Subcutaneous adipose tissue (tissue), 4 donors: ENCODE measurements around the gene SPATA32. TPM values are rescaled to one million over a fixed set of nuclear protein-coding genes. Genes with fewer than 3 reads are reported as not detected.

Experiments
- total RNA-seq, 4 donors: library from RNA; depleted of rRNA; stranded (reverse); fragments of >200 nt; gene quantifications; one replicate each; pipeline ENCODE4 v1.1.0, GENCODE V29; 2016
- TF ChIP-seq, protein P1 (sequence below): fragments of 450-650 bp; IDR thresholded peaks from one replicate; pipeline ENCODE4 v1.5.1; 2016; ENCODE audit warnings: low read depth, mild to moderate bottlenecking, control low read depth, antibody characterized with exemption, moderate library complexity

The SPATA32 gene
- total RNA-seq, 4 donors from 2014 or later: not detected

DNA sequence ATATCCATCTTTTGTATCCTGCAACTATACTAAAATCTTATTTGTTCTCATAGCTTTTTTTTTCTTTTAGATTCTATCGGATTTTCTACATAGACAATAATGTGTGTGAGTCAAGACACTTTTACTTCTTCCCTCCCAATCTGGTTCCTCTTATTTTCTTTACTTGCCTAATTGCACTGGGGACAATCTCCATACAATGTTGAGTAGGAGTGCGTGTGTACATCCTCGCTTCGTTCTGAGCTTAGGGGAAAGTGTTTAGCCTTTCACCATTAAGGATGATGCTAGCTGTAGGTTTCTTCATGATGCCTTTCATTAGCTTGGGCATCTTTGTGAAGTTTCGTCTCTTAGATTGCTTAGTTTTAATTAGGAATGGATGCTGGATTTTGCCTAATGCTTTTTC is 2.9 kb downstream of the SPATA32 start:
- TF ChIP-seq, protein P1, sequence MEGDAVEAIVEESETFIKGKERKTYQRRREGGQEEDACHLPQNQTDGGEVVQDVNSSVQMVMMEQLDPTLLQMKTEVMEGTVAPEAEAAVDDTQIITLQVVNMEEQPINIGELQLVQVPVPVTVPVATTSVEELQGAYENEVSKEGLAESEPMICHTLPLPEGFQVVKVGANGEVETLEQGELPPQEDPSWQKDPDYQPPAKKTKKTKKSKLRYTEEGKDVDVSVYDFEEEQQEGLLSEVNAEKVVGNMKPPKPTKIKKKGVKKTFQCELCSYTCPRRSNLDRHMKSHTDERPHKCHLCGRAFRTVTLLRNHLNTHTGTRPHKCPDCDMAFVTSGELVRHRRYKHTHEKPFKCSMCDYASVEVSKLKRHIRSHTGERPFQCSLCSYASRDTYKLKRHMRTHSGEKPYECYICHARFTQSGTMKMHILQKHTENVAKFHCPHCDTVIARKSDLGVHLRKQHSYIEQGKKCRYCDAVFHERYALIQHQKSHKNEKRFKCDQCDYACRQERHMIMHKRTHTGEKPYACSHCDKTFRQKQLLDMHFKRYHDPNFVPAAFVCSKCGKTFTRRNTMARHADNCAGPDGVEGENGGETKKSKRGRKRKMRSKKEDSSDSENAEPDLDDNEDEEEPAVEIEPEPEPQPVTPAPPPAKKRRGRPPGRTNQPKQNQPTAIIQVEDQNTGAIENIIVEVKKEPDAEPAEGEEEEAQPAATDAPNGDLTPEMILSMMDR: no peak

DNA sequence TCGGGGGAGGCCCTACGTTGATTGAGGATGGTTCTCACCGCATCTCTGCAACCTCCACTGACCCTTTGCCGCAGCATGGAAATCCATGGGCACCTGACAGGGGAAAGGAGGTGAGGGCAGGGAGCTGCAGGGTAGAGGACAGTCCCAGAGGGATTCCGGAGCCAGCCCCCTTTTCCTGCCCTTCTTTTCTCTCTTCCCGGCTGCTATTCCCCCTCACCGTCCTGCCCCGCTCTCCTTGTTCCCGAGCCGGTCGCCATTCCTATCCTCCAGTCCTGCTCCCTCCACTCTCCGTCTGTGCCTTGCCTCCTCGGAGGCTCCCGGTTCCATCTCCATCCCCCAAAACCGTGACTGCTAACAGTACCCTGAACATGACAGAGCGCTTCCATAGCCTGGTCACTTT is 4.8 kb downstream of the SPATA32 start:
- TF ChIP-seq, protein P1: no peak

DNA sequence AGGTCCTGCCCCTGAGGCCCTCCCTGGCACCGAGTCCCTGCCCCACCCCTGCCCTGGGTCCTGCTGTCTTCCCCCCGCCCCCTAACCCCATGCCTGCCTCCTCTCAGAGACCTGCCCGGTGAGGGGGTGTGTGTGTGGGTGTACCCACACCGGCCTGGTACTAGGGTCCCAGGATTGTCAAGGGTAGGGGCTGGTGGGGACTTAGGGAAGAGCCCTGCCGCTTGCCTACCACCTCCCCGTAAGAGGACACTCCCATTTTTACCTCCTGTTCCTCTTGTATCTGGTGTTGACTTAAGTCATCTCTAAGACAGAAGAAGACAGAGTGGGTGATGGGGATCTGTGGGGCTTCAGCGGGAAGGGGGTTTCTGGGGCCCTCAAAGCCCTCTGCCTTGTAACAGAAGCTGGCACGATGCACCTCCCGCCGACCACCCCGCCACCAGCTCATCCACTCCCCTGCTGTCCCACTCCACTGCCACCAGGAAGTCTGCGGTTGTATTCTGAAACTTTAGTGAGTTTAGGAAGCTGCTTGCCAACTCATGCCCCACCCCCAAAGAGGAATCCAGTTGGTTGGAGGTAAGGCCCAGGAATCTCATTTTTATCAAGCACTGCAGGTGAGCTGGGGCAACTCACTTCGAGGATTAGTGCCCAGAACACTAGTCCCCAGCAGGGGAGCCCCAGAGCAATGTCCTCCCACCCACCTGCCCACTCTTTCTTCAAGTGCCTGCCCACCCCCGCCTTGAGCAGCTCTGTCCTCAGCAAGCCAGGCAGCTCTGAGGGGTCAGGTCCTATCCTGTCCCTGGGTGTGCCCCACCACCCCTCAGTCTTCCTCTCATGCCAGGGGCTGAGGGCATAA is 5.6 kb downstream of the SPATA32 start:
- TF ChIP-seq, protein P1: no peak

DNA sequence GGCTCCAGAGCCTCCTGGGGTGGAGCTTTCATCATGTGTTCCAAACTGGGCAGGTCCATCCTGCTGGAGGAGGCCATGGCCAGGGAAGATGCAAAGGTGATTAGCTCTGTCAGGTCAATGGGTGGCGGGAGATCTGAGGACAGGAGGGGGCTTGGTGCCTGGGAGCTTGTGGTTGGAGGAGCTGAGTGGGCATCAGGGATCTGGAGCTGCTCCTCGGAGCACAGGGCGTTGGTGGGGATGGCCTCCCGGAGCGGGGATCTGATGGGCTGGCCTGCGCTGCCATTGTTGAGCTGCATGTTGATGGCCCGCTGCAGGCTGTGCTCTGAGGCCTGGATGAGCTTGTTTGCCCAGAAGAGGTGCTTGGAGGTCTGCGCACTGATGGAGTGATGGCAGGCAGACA is 6.5 kb downstream of the SPATA32 start:
- TF ChIP-seq, protein P1: no peak

DNA sequence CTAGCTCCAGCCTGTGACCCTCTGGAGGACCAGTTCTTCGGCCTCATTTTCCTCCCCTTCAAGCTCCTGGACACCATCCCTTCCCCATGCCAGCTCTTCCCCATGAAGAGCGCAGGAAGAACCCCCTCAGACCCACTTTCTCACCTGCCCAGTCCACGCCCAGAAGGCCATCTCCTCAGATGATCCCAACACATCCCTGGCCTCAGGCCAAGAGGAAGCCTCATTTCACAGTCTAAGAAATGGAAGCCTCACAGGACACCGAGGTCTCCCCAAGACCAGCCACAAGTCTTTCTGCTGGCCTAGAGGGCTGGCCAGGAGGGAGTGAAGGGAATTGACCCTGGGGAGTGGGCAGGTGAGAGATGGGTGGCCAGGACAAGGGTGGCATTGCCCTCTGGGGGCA is 8.0 kb downstream of the SPATA32 start:
- TF ChIP-seq, protein P1: no peak

DNA sequence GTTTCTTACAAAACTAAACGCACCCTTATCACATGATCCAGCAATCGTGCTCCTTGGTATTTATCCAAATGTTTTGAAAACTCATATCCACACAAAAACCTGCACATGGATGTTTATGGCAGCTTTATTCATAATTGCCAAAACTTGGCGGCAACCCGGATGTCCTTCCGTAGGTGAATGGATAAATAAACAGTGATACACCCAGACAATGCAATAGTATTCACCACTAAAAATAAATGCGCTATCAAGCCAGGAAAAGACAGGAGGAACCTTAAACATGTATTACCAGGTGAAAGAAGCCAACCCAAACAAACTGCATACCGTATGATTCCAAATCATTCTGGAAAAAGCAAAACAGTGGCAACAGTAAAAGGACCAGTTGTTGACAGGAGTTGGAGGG is 10.0 kb downstream of the SPATA32 start:
- TF ChIP-seq, protein P1: no peak

DNA sequence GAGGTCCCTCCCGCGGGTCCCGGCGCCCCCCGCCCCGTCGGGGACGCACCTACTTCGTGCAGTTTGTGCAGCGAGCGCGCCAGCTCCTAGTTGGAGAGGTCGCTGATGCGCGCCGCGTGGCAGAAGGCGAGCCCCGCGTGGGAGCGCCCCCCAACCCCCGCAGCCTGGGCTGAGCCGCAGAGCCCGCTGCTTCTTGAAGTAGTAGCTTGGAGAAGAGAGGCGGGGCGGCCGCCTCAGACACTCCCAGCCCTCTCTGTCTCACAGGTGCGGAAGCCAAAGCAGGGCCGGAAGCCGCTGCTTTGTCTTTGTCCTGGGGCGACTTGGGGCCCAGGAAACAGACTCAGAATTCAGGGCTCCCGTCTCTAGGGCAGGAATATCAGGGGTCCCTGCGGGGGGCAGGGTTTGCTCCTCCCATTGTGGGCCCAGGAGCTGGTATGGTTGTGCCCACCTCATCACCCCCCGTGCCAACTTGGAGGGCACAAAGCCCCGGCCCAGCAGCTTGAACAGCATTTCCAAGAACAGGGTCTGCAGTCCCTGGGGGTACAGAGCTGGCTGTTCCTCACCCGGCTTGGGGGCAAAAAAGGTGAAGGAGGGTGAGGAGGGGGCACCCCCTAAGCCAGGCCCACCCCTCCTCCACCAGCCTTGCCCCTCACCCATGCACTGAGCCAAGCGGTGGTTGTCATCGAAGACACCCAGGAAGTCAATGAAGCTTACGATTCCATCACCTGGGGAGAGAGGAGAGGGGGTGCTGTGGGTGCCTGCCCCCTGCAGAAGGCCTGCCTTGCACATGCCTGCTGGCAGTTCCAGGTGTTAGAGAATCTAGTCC is 13.5 kb downstream of the SPATA32 start:
- TF ChIP-seq, protein P1: no peak
